Cardiac fibroblast (primary cell): ENCODE measurements around the gene C1orf159.

Experiments used
- DNase-seq, 2 donors: peaks; one replicate each; pipeline versions ENCODE4 v3.0.0 to v3.0.0-alpha.2; 2010; ENCODE audit warnings: low read depth in 2 of 2
- H3K4me3 ChIP-seq, 2 donors: replicated peaks in 1 of 2; 1 replicate in 1 of 2; 2 replicates in 1 of 2; pipeline ENCODE4 v1.5.1; 2011; ENCODE audit warnings: low read depth in 2 of 2, low read length in 2 of 2, mild to moderate bottlenecking in 2 of 2, moderate library complexity in 1 of 2
- CTCF ChIP-seq: IDR thresholded peaks from one replicate; pipeline ENCODE4 v1.5.1; 2011; ENCODE audit warnings: low read depth, mild to moderate bottlenecking, low read length, inconsistent platforms

The C1orf159 gene

GRCh38 chr1:1094981-1095380 is 20.9 kb downstream of the C1orf159 start:
- TF ChIP-seq CTCF, result no peak
- H3K4me3 ChIP-seq, result no peak overlapping the region
- DNase-seq, result no peak

GRCh38 chr1:1093610-1093943 is 22.3 kb downstream of the C1orf159 start:
- TF ChIP-seq CTCF, result no peak
- no peak for DNase-seq

GRCh38 chr1:1092894-1093609 is 22.8 kb downstream of the C1orf159 start:
- no peak for TF ChIP-seq CTCF
- DNase-seq, result no peak
- no peak overlapping the region for H3K4me3 ChIP-seq

More at GRCh38 chr1:1093610-1093943, 22.3 kb downstream of the C1orf159 start:
- no peak overlapping the region for H3K4me3 ChIP-seq

- TF ChIP-seq CTCF, result no peak
- DNase-seq, result no peak
- H3K4me3 ChIP-seq, result no peak overlapping the region
Measured at GRCh38 chr1:1092149-1092855, 23.6 kb downstream of the C1orf159 start.

- no peak for DNase-seq
- no peak for TF ChIP-seq CTCF
- no peak overlapping the region for H3K4me3 ChIP-seq
Measured at GRCh38 chr1:1091344-1092148, 24.3 kb downstream of the C1orf159 start.

GRCh38 chr1:1090424-1091343 is 25.2 kb downstream of the C1orf159 start:
- no peak for TF ChIP-seq CTCF
- H3K4me3 ChIP-seq, result no peak overlapping the region
- DNase-seq, result no peak
